MM.1S (cell line): Measurements from ENCODE around the gene SDK1.
"Not testable (repeated sequence)": the region's sequence is repeated elsewhere in the genome, so short reads cannot be mapped to it uniquely, and the experiment has no call there.

Source experiments
- DNase-seq: peaks from one replicate; pipeline ENCODE4 v3.0.0-alpha.2; 2015
- H2AFZ ChIP-seq: fragments of 300-600 bp; sonication (generic); 2 replicates; pipeline ENCODE4 v1.6.0; 2016; ENCODE audit warnings: antibody characterized with exemption, low read length
- H3F3A ChIP-seq: fragments of 300-600 bp; sonication (generic); 2 replicates; pipeline ENCODE4 v1.6.1; 2016; ENCODE audit warnings: mild to moderate bottlenecking, antibody characterized with exemption, low read length, moderate library complexity, mixed read lengths; ENCODE audit not compliant: insufficient read depth
- H3K27ac ChIP-seq: fragments of 300-600 bp; sonication (generic); 2 replicates; pipeline ENCODE4 v1.5.1; 2016; ENCODE audit warnings: mild to moderate bottlenecking, low read length
- H3K27me3 ChIP-seq: fragments of 300-600 bp; sonication (generic); replicated peaks from 2 replicates; pipeline ENCODE4 v1.6.0; 2016; ENCODE audit warnings: low read length; ENCODE audit not compliant: insufficient read depth
- H3K36me3 ChIP-seq: fragments of 300-600 bp; sonication (generic); replicated peaks from 2 replicates; pipeline ENCODE4 v1.6.1; 2016; ENCODE audit warnings: mild to moderate bottlenecking, low read length, mixed read lengths; ENCODE audit not compliant: insufficient read depth
- H3K4me1 ChIP-seq: fragments of 300-600 bp; sonication (generic); 2 replicates; pipeline ENCODE4 v1.6.1; 2016; ENCODE audit warnings: low read length, mixed read lengths
- H3K4me2 ChIP-seq: fragments of 300-600 bp; sonication (generic); 2 replicates; pipeline ENCODE4 v1.6.0; 2016; ENCODE audit warnings: low read depth, low read length
- H3K4me3 ChIP-seq: fragments of 300-600 bp; sonication (generic); 2 replicates; pipeline ENCODE4 v1.5.1; 2016; ENCODE audit warnings: low read length, mixed read lengths
- H3K79me2 ChIP-seq: fragments of 300-600 bp; sonication (generic); 2 replicates; pipeline ENCODE4 v1.6.1; 2016; ENCODE audit warnings: mixed run types, low read length, mixed read lengths
- H3K9ac ChIP-seq: fragments of 300-600 bp; sonication (generic); 2 replicates; pipeline ENCODE4 v1.6.1; 2016; ENCODE audit warnings: low read length, mixed read lengths
- H3K9me2 ChIP-seq: fragments of 300-600 bp; sonication (generic); replicated peaks from 2 replicates; pipeline ENCODE4 v1.6.1; 2016; ENCODE audit warnings: mild to moderate bottlenecking, low read length, mixed read lengths; ENCODE audit not compliant: insufficient read depth
- H3K9me3 ChIP-seq: fragments of 300-600 bp; sonication (generic); replicated peaks from 2 replicates; pipeline ENCODE4 v1.6.1; 2016; ENCODE audit warnings: mild to moderate bottlenecking, low read length, mixed read lengths; ENCODE audit not compliant: insufficient read depth
- H4K20me1 ChIP-seq: fragments of 300-600 bp; sonication (generic); 2 replicates; pipeline ENCODE4 v1.6.1; 2016; ENCODE audit warnings: mild to moderate bottlenecking, low read length, moderate library complexity, mixed read lengths; ENCODE audit not compliant: insufficient read depth
- EZH2 ChIP-seq: fragments of 300-600 bp; sonication (generic); optimal IDR thresholded peaks from 2 replicates; pipeline ENCODE3; 2017; ENCODE audit warnings: low read depth, mild to moderate bottlenecking, antibody characterized with exemption, low read length, mixed read lengths
- EZH2phosphoT487 ChIP-seq: fragments of 300-600 bp; sonication (generic); IDR thresholded peaks from 2 replicates; pipeline ENCODE4 v1.6.1; 2018; ENCODE audit warnings: antibody characterized with exemption, low read length
- TF ChIP-seq, protein P1 (sequence below): fragments of 300-600 bp; sonication (generic); IDR thresholded peaks from 2 replicates; pipeline ENCODE4 v1.5.1; 2016; ENCODE audit warnings: antibody characterized with exemption, low read length, mixed read lengths

Gene SDK1

DNA sequence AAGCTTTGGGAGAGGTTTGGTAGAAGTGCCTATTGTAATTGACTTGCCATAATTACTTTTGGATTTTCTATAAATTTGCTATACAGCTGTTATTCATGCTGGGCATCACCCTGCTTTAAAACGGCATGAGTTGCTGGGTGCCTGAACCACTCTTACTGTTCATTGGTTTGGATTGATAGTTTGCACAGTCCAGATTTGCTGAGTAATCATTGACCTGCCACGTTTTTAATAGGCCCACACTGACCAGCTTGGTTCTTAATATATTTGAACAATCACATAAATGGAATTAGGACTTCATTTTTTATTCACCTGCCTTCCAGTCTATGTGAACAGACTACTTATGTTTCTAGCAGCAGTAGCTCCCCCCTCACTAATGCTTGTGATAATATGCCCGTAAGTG, 630.8 kb downstream of the SDK1 start:
- Histone ChIP-seq H3K4me2 (no peak overlapping the region), H3K9me3 (no peaks in the 10 kb centered on the region; the same call in 1 of the 2 replicates), H3K27ac (no peak overlapping the region), H3K9ac (no peak overlapping the region), H3K79me2 (no peaks in the 10 kb centered on the region), H3K4me1 (no peaks in the 10 kb centered on the region), H2AFZ (no peak overlapping the region), H3K36me3 (no peaks in the 10 kb centered on the region), H3K9me2 (no peaks in the 10 kb centered on the region), H3K27me3 (no peaks in the 10 kb centered on the region), H3F3A (no peaks in the 10 kb centered on the region), H4K20me1 (no peaks in the 10 kb centered on the region), H3K4me3 (no peak overlapping the region)
- DNase-seq = no peak
- TF ChIP-seq EZH2phosphoT487 (no peak), EZH2 (no peak)
- TF ChIP-seq, protein P1, sequence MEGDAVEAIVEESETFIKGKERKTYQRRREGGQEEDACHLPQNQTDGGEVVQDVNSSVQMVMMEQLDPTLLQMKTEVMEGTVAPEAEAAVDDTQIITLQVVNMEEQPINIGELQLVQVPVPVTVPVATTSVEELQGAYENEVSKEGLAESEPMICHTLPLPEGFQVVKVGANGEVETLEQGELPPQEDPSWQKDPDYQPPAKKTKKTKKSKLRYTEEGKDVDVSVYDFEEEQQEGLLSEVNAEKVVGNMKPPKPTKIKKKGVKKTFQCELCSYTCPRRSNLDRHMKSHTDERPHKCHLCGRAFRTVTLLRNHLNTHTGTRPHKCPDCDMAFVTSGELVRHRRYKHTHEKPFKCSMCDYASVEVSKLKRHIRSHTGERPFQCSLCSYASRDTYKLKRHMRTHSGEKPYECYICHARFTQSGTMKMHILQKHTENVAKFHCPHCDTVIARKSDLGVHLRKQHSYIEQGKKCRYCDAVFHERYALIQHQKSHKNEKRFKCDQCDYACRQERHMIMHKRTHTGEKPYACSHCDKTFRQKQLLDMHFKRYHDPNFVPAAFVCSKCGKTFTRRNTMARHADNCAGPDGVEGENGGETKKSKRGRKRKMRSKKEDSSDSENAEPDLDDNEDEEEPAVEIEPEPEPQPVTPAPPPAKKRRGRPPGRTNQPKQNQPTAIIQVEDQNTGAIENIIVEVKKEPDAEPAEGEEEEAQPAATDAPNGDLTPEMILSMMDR = no peak

DNA sequence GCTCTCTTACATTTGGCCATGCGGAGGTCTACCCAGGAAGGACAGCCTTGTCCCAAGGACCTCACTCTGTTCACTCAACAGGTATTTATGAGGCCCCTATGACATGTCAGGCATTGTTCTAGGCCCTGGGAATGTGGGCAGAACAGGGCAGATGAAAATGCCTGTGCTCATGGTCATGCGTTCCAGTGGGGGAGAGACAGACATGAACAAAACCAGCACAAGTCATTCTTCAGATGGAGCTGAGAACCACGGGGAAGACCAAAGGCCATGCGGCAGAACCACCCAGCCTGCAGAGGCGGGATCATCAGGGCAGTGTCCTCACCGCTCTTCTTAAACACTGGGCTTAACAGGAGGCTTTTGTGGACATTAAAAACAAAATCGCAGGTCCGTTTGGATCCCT, 636.1 kb downstream of the SDK1 start:
- TF ChIP-seq EZH2phosphoT487 (no peak), EZH2 (no peak)
- TF ChIP-seq, protein P1 = no peak
- Histone ChIP-seq H2AFZ (no peak overlapping the region), H3K4me2 (no peak overlapping the region), H3K27me3 (no peaks in the 10 kb centered on the region), H3K4me3 (no peak overlapping the region), H3K27ac (no peak overlapping the region), H3K4me1 (no peaks in the 10 kb centered on the region), H3K9me2 (no peaks in the 10 kb centered on the region), H3F3A (no peaks in the 10 kb centered on the region), H3K36me3 (no peaks in the 10 kb centered on the region), H3K9me3 (no peaks in the 10 kb centered on the region), H4K20me1 (no peaks in the 10 kb centered on the region), H3K9ac (no peak overlapping the region), H3K79me2 (no peaks in the 10 kb centered on the region)
- DNase-seq = no peak

DNA sequence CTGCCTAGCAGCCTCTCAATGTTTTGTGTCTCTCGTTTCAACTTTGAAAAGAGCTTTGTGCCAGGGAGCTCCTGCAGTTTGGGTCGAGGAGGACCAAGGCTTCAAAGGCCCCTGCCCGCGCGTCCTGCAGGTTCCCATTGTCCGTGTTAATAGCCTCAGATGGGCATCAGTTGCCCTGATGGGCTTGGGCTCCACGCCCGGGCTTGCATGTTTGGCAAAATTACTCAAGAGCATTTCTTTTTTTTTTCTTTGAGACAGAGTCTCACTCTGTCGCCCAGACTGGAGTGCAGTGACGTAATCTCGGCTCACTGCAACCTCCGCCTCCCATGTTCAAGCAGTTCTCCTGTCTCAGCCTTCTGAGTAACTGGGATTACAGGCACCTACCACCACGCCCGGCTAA, 636.6 kb downstream of the SDK1 start:
- H3F3A ChIP-seq = no peaks in the 10 kb centered on the region
- no peak overlapping the region for H3K4me2 ChIP-seq
- H3K27me3 ChIP-seq = no peaks in the 10 kb centered on the region
- no peak for DNase-seq
- H3K79me2 ChIP-seq = no peaks in the 10 kb centered on the region
- no peaks in the 10 kb centered on the region for H4K20me1 ChIP-seq
- H3K9me3 ChIP-seq = no peaks in the 10 kb centered on the region
- no peak overlapping the region for H3K9ac ChIP-seq
- H3K9me2 ChIP-seq = no peaks in the 10 kb centered on the region
- no peaks in the 10 kb centered on the region for H3K4me1 ChIP-seq
- H3K27ac ChIP-seq = no peak overlapping the region
- H2AFZ ChIP-seq = no peak overlapping the region
- TF ChIP-seq EZH2phosphoT487 (no peak), EZH2 (no peak)
- TF ChIP-seq, protein P1 = no peak
- H3K36me3 ChIP-seq = no peaks in the 10 kb centered on the region
- no peak overlapping the region for H3K4me3 ChIP-seq

DNA sequence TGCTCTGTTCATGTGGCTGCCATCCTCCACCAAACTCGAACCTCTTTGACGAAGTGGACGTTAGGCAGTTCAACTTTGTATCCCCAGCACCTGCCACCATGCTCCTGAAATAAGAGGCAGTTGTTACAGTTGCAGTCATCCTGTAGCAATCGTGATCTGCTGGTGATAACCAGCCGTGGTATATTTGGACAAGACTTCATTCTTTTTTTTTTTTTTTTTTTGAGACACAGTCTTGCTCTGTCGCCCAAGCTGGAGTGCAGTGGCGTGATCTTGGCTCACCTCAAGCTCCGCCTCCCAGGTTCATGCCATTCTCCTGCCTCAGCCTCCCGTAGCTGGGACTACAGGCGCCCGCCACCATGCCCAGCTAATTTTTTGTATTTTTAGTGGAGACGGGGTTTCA, 640.7 kb downstream of the SDK1 start:
- not testable (repeated sequence) for H3K9me3 ChIP-seq, H3K9ac ChIP-seq, H3F3A ChIP-seq, H3K4me2 ChIP-seq, H3K36me3 ChIP-seq, H3K79me2 ChIP-seq, H3K27me3 ChIP-seq, H3K27ac ChIP-seq, H3K4me1 ChIP-seq, H3K4me3 ChIP-seq, H2AFZ ChIP-seq, DNase-seq, H4K20me1 ChIP-seq, H3K9me2 ChIP-seq
